ENCODE measurements around the gene WDR49. TPM values are rescaled to one million over a fixed set of nuclear protein-coding genes. Genes with fewer than 3 reads are reported as not detected.

WDR49 gene
- 3.2 and 6.9 TPM in 2 replicates for polyA plus RNA-seq

DNA sequence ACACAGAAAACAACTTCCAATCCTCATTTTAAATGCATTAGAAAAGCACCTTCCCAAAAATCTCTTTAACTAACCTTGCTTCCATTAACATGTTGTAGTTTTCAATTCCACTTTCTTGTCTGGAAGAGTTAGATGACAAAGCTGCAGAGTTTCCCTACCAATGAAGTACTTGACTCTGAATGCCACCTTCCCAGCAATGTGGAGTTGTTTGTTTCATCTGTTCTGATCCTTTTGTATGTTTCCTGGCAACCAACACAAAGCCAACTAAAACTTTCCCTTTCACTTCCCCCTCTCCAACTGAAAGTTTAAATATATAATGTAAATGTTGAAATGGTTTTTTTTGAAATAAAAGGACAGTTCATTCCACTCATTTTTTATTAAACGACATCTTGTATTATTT, at the start of gene WDR49:
Gene WDR49, minus strand, starts transcription at position 183 of the 400 bp plus-strand sequence. CDS start 517 bp downstream, outside the sequence.

GRCh38 chr3:167473863-167474262, 179.9 kb downstream of the WDR49 start, which contains the start of gene SERPINI2:
TSS of gene SERPINI2 (minus strand) at chr3:167474042. CDS start at chr3:167471834, 2,208 bp downstream.

Other genes with a start within 250 kb of the WDR49 start
- 0.44 and 5.8 TPM in 2 replicates for gene SERPINI2, start 179.9 kb downstream of the WDR49 start, polyA plus RNA-seq
- 165 and 211 TPM in 2 replicates for gene PDCD10, start 81.0 kb upstream of the WDR49 start, polyA plus RNA-seq
- 687 and 886 TPM in 2 replicates for gene SERPINI1, start 81.8 kb upstream of the WDR49 start, polyA plus RNA-seq

All from Purkinje cell (primary cell).